ENCODE results near the gene OPA1. TPM values are rescaled to one million over a fixed set of nuclear protein-coding genes. Genes with fewer than 3 reads are reported as not detected.

Gene OPA1
- total RNA-seq, result 61.1 and 116 TPM in 2 replicates

GRCh38 chr3:193592841-193593667, at the start of gene OPA1:
Gene OPA1, plus strand, starts transcription at chr3:193593208. Its CDS starts 170 bp downstream, at chr3:193593378.
- DNase-seq, result peak; percentile 99

- DNase-seq, result no peak
Measured at GRCh38 chr3:193544289-193544688, 48.7 kb upstream of the OPA1 start.

GRCh38 chr3:193545304-193545703, 47.7 kb upstream of the OPA1 start:
- no peak for DNase-seq

- DNase-seq, result no peak
Measured at GRCh38 chr3:193546129-193546528, 46.9 kb upstream of the OPA1 start.

GRCh38 chr3:193548406-193548805, 44.6 kb upstream of the OPA1 start:
- no peak for DNase-seq

GRCh38 chr3:193552923-193553322, 40.1 kb upstream of the OPA1 start:
- DNase-seq, result no peak

GRCh38 chr3:193553586-193553985, 39.4 kb upstream of the OPA1 start:
- no peak for DNase-seq

GRCh38 chr3:193554811-193555210, 38.2 kb upstream of the OPA1 start, which contains the start of gene ATP13A4:
Gene ATP13A4, minus strand, starts transcription at chr3:193554895. Its CDS starts 96 bp downstream, at chr3:193554799.
- no peak for DNase-seq

- DNase-seq, result no peak
Measured at GRCh38 chr3:193556841-193557240, 36.2 kb upstream of the OPA1 start.

- peak; percentile 4 for DNase-seq
Measured at GRCh38 chr3:193559100-193559499, 33.9 kb upstream of the OPA1 start.

- no peak for DNase-seq
Measured at GRCh38 chr3:193560091-193560490, 32.9 kb upstream of the OPA1 start.

GRCh38 chr3:193560870-193561269, 32.1 kb upstream of the OPA1 start:
- no peak for DNase-seq

GRCh38 chr3:193563426-193563825, 29.6 kb upstream of the OPA1 start:
- no peak for DNase-seq

- DNase-seq, result peak; percentile 16
Measured at GRCh38 chr3:193564012-193564411, 29.0 kb upstream of the OPA1 start.

- DNase-seq, result no peak
Measured at GRCh38 chr3:193569119-193569518, 23.9 kb upstream of the OPA1 start.

GRCh38 chr3:193572426-193572908, 20.5 kb upstream of the OPA1 start:
- DNase-seq, result peak; percentile 77

- no peak for DNase-seq
Measured at GRCh38 chr3:193573403-193574191, 19.4 kb upstream of the OPA1 start.

GRCh38 chr3:193574488-193575070, 18.4 kb upstream of the OPA1 start:
- DNase-seq, result no peak

GRCh38 chr3:193585530-193585929, 7.5 kb upstream of the OPA1 start:
- DNase-seq, result no peak

- no peak for DNase-seq
Measured at GRCh38 chr3:193586526-193586925, 6.5 kb upstream of the OPA1 start.

GRCh38 chr3:193589129-193589528, 3.9 kb upstream of the OPA1 start:
- no peak for DNase-seq

GRCh38 chr3:193589616-193590015, 3.4 kb upstream of the OPA1 start:
- DNase-seq, result no peak

All from dermis blood vessel endothelial cell (primary cell).